ENCODE data around the gene VCL. TPM values are rescaled to one million over a fixed set of nuclear protein-coding genes. Genes with fewer than 3 reads are reported as not detected.
"Not testable (repeated sequence)": the region's sequence is repeated elsewhere in the genome, so short reads cannot be mapped to it uniquely, and the experiment has no call there.

The VCL gene
- total and polyA plus RNA-seq, 8 donors, result 8.6 to 51.7 (median 28.5) TPM

GRCh38 chr10:74025380-74025978 lies 27.6 kb downstream of the VCL start:
- H3K4me1 ChIP-seq, result peaks cover 5 to 15% (median 14%) of the 10 kb centered on the region in 3 donors
- no peak for TF ChIP-seq CTCF (IDR thresholded peaks at IDR 0.05)
- H3K4me3 ChIP-seq, result no peak overlapping the region
- no peaks in the 10 kb centered on the region for H3K9me3 ChIP-seq
- FAIRE-seq (no peak), ATAC-seq (no peak), DNase-seq (no peak)
- no peaks in the 10 kb centered on the region for H3K27me3 ChIP-seq
- H3K36me3 ChIP-seq, result no peaks in the 10 kb centered on the region
- H3K27ac ChIP-seq, result no peak overlapping the region
- WGBS, 2 donors, result 62 to 64% methylated on average over 5 of the region's 5 CpGs
- intact Hi-C loops (cut with DNase I), result no loop called here

DNA sequence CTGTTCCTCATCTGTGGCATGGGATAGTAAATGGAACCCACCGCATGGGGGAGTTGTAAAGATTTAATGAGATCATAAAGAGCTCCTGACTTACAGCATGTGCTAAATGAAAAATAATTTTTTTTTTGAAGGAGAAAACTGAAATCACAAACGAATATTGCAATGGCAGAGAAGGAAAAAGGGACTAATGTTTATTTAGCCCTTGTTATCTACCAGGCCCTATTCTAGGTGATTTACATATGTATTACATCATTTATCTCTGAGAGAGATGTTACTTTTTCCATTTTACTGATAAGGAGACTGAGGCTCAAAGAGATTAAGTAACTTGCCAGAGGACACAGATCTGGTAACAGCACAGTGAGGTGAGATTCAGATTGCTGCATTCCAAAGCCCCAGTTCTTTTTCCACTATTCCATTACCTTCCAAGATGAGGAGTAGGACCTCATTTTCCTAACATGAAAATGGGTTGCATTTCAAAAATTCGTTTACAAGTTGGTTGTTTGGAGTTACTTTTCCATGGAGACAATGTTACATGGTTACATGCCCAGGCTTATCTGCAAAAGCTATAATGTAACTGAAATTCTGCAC lies 28.6 kb downstream of the VCL start:
- H3K4me1 ChIP-seq, result peaks cover 5 to 18% (median 14%) of the 10 kb centered on the region in 3 donors
- TF ChIP-seq CTCF (IDR thresholded peaks at IDR 0.05), result no peak
- no peak for FAIRE-seq
- H3K36me3 ChIP-seq, result no peaks in the 10 kb centered on the region
- intact Hi-C loops (cut with DNase I), result no loop called here
- H3K4me3 ChIP-seq, result no peak overlapping the region
- no peak overlapping the region for H3K27ac ChIP-seq
- ATAC-seq, result peak in 2 of 4 donors; percentile 6 to 25
- H3K27me3 ChIP-seq, result no peaks in the 10 kb centered on the region
- H3K9me3 ChIP-seq, result no peaks in the 10 kb centered on the region
- 30 to 35% methylated on average over 3 of the region's 3 CpGs for WGBS, 2 donors
- DNase-seq, result no peak

GRCh38 chr10:74027702-74028101 lies 29.8 kb downstream of the VCL start:
- FAIRE-seq (no peak), DNase-seq (no peak), ATAC-seq (no peak)
- peaks cover 13 to 18% (median 18%) of the 10 kb centered on the region in 3 donors for H3K4me1 ChIP-seq
- intact Hi-C loops (cut with DNase I), result no loop called here
- no peaks in the 10 kb centered on the region for H3K9me3 ChIP-seq
- no peaks in the 10 kb centered on the region for H3K27me3 ChIP-seq
- no peak overlapping the region for H3K27ac ChIP-seq
- WGBS, 2 donors, result 96 to 97% methylated on average over 2 of the region's 2 CpGs
- H3K4me3 ChIP-seq, result no peak overlapping the region
- H3K36me3 ChIP-seq, result no peaks in the 10 kb centered on the region
- no peak for TF ChIP-seq CTCF (IDR thresholded peaks at IDR 0.05)

GRCh38 chr10:74029943-74030342 lies 32.0 kb downstream of the VCL start:
- intact Hi-C loops (cut with DNase I), result no loop called here
- H3K9me3 ChIP-seq, result no peaks in the 10 kb centered on the region
- no peaks in the 10 kb centered on the region for H3K27me3 ChIP-seq
- ATAC-seq (no peak), DNase-seq (no peak), FAIRE-seq (no peak)
- WGBS, 2 donors, result 87 to 92% methylated on average over 1 of the region's 1 CpG
- no peak overlapping the region for H3K27ac ChIP-seq
- H3K4me3 ChIP-seq, result no peak overlapping the region
- peaks cover 12 to 18% (median 13%) of the 10 kb centered on the region in 3 donors for H3K4me1 ChIP-seq
- TF ChIP-seq CTCF (IDR thresholded peaks at IDR 0.05), result no peak
- H3K36me3 ChIP-seq, result no peaks in the 10 kb centered on the region

GRCh38 chr10:74032208-74032607 lies 34.3 kb downstream of the VCL start:
- H3K27me3 ChIP-seq; intact Hi-C loops (cut with DNase I); DNase-seq; H3K27ac ChIP-seq; H3K4me3 ChIP-seq; H3K36me3 ChIP-seq; FAIRE-seq; H3K9me3 ChIP-seq: not testable (repeated sequence)
- WGBS, 2 donors, result 20 to 29% methylated on average over 1 of the region's 1 CpG
- peak in 1 of 4 donors; percentile 42 for ATAC-seq
- peaks cover 5 to 13% (median 10%) of the 10 kb centered on the region in 3 donors for H3K4me1 ChIP-seq

All from pancreas (tissue), 10 donors.